Heart left ventricle (tissue), 16 donors: ENCODE data around the gene EPHA8. TPM values are rescaled to one million over a fixed set of nuclear protein-coding genes. Genes with fewer than 3 reads are reported as not detected.

Experiments used
- ATAC-seq, 4 donors: fragments of 200-7000 bp; cut with Tn5 transposase; one replicate each; pipeline ENCODE4 v1.9.1; 2020 to 2022; ENCODE audit warnings: moderate library complexity in 4 of 4, mild to moderate bottlenecking in 3 of 4, moderate number of reproducible peaks in 1 of 4
- DNase-seq, 5 donors: peaks; one replicate each; pipeline ENCODE4 v3.0.0-alpha.2; 2020
- H3K27ac ChIP-seq, 12 donors: fragments of 200-600 bp; sonication (generic) in 4 of 12; one replicate each; pipeline versions ENCODE4 v1.5.0 to v1.8.0; 2016 to 2022; ENCODE audit warnings: mild to moderate bottlenecking in 2 of 12
- H3K27me3 ChIP-seq, 9 donors: fragments of 200-600 bp; sonication (generic) in 2 of 9; one replicate each; pipeline versions ENCODE4 v1.5.1 to v1.8.0; 2016 to 2022; ENCODE audit warnings: mild to moderate bottlenecking in 3 of 9
- H3K36me3 ChIP-seq, 9 donors: fragments of 200-600 bp; sonication (generic) in 2 of 9; one replicate each; pipeline versions ENCODE4 v1.5.0 to v1.8.0; 2018 to 2022; ENCODE audit warnings: mild to moderate bottlenecking in 2 of 9
- H3K4me1 ChIP-seq, 12 donors: fragments of 200-600 bp; sonication (generic) in 4 of 12; one replicate each; pipeline versions ENCODE4 v1.5.0 to v1.8.0; 2016 to 2022; ENCODE audit warnings: mild to moderate bottlenecking in 3 of 12
- H3K4me3 ChIP-seq, 12 donors: fragments of 200-600 bp; sonication (generic) in 4 of 12; one replicate each; pipeline versions ENCODE4 v1.5.0 to v1.8.0; 2017 to 2022; ENCODE audit warnings: mild to moderate bottlenecking in 9 of 12, moderate library complexity in 4 of 12
- H3K9me3 ChIP-seq, 12 donors: fragments of 200-600 bp; sonication (generic) in 4 of 12; one replicate each; pipeline versions ENCODE4 v1.5.0 to v1.8.0; 2016 to 2022; ENCODE audit warnings: mild to moderate bottlenecking in 1 of 12
- CTCF ChIP-seq, 12 donors: fragments of 200-600 bp; sonication (generic) in 4 of 12; IDR thresholded peaks; one replicate each; pipeline versions ENCODE4 v1.5.0 to v1.8.0; 2018 to 2022; ENCODE audit warnings: antibody characterized with exemption in 12 of 12, mild to moderate bottlenecking in 5 of 12
- POLR2A ChIP-seq, 2 donors: fragments of 450-650 bp; IDR thresholded peaks; one replicate each; pipeline ENCODE4 v1.6.1; 2017; ENCODE audit warnings: antibody characterized with exemption in 2 of 2, mild to moderate bottlenecking in 2 of 2, moderate library complexity in 2 of 2
- WGBS, 4 donors: extraction: QIAGEN DNeasy Blood & Tissue Kit in 2 of 4; methylation state at CpG; one replicate each; pipeline versions ENCODE4 v1.1.5 to v1.1.7; 2013 to 2018; 5-methylcytosine and 5-hydroxymethylcytosine counted together
- intact Hi-C, 10 donors: fragments of 100-400 bp; cut with DNase I; formaldehyde crosslinking; loops; one replicate each; pipeline versions ENCODE4 v1.11.1 to v1.14.2; 2022
- polyA plus RNA-seq, 2 donors: library from polyadenylated mRNA; stranded (reverse); fragments of 200-250 nt; gene quantifications; one replicate each; pipeline ENCODE4 v1.2.3, GENCODE V29; 2013
- total RNA-seq, 9 donors: library from RNA; depleted of rRNA in 2 of 9; stranded (reverse); fragments of >200 nt in 2 of 9; fragmentation: NEBNext Ultra II Directional in 3 of 9; extraction: Animal tissue kit (Norgen Biotek cat#: 25700) in 3 of 9; gene quantifications; one replicate each; pipeline versions ENCODE4 v1.1.0 to v1.2.4, GENCODE V29; 2016 to 2023
- donor health status: ischemic (EF 13 %, LVEDD 7.1; RV severe dilation, severe dysfunction).
- donor health status: healthy with polysubstance abuse.
- donor health status: DM: no; HTN: yes; CAD: no.
- donor health status: DM: no; HTN: no; CAD: no.
- donor health status: ischemic (EF 25% LVEDD 6.9; RV normal size, moderate dysfunction).
- donor health status: ischemic (EF 25% LVEDD 5.7; RV mildly dilated, moderate dysfunction).
- donor health status: healthy.
- donor health status: DM: yes; HTN: yes; CAD: no.
- donor health status: ischemic (EF 35%, LVEDD 5.7; RV mildly dilated, moderate dysfunction).
- donor health status: nonischemic (EF 11% LVEDD 7.7; RV severe dilation, severe dysfunction).
- donor health status: DM: yes; HTN: yes; CAD: no.
- donor health status: PGD.
- donor health status: ischemic (EF 29% LVEDD 5.4; RV normal size, mild dysfunction).
- donor health status: nonischemic (EF 23%, LVEDD 6.1; RV moderate dilation, normal function).

Gene EPHA8
- total and polyA plus RNA-seq, 11 donors: 0.08 to 0.12 TPM; not detected in 9

GRCh38 chr1:22619798-22620197 is 56.5 kb downstream of the EPHA8 start:
- DNase-seq: no peak
- peaks cover 0 to 98% (median 33%) of the 10 kb centered on the region in 9 donors for H3K27me3 ChIP-seq

GRCh38 chr1:22621761-22622160 is 58.5 kb downstream of the EPHA8 start:
- no peaks in the 10 kb centered on the region for H3K9me3 ChIP-seq
- no peaks in the 10 kb centered on the region for H3K4me1 ChIP-seq
- H3K27me3 ChIP-seq: peaks cover 0 to 98% (median 29%) of the 10 kb centered on the region in 9 donors
- no peak for DNase-seq
- H3K4me3 ChIP-seq: no peak overlapping the region
- no peaks in the 10 kb centered on the region for H3K36me3 ChIP-seq
- intact Hi-C loops: no loop called here
- 42 to 71% (median 50%) methylated on average over 3 to 4 of the region's 4 CpGs for WGBS, 4 donors
- H3K27ac ChIP-seq: no peak overlapping the region
- no peak for TF ChIP-seq CTCF (IDR thresholded peaks at IDR 0.05)
- TF ChIP-seq POLR2A (IDR thresholded peaks at IDR 0.05): no peak
- no peak for ATAC-seq

More at GRCh38 chr1:22619798-22620197, 56.5 kb downstream of the EPHA8 start:
- Histone ChIP-seq H3K27ac (no peak overlapping the region), H3K4me3 (no peak overlapping the region), H3K4me1 (no peaks in the 10 kb centered on the region), H3K36me3 (no peaks in the 10 kb centered on the region), H3K9me3 (no peaks in the 10 kb centered on the region)
- TF ChIP-seq POLR2A (IDR thresholded peaks at IDR 0.05): no peak
- TF ChIP-seq CTCF (IDR thresholded peaks at IDR 0.05): no peak
- intact Hi-C loops: no loop called here
- ATAC-seq: no peak
- WGBS, 4 donors: 66 to 71% (median 69%) methylated on average over 12 of the region's 12 CpGs

- TF ChIP-seq POLR2A (IDR thresholded peaks at IDR 0.05) (no peak), CTCF (IDR thresholded peaks at IDR 0.05) (no peak)
- H3K27ac ChIP-seq: no peak overlapping the region
- DNase-seq (no peak), ATAC-seq (no peak)
- intact Hi-C loops: no loop called here
- peaks cover 0 to 89% (median 28%) of the 10 kb centered on the region in 9 donors for H3K27me3 ChIP-seq
- no peak overlapping the region for H3K4me3 ChIP-seq
- no peaks in the 10 kb centered on the region for H3K4me1 ChIP-seq
- no peaks in the 10 kb centered on the region for H3K9me3 ChIP-seq
- H3K36me3 ChIP-seq: no peaks in the 10 kb centered on the region
- WGBS, 4 donors: 31 to 39% (median 36%) methylated on average over 9 of the region's 9 CpGs
Measured at GRCh38 chr1:22625262-22625925, 62.1 kb downstream of the EPHA8 start.

GRCh38 chr1:22626237-22627157 is 63.2 kb downstream of the EPHA8 start:
- no peak overlapping the region for H3K27ac ChIP-seq
- TF ChIP-seq CTCF (IDR thresholded peaks at IDR 0.05): no peak
- no peak for TF ChIP-seq POLR2A (IDR thresholded peaks at IDR 0.05)
- peaks cover 0 to 79% (median 28%) of the 10 kb centered on the region in 9 donors for H3K27me3 ChIP-seq
- H3K9me3 ChIP-seq: no peaks in the 10 kb centered on the region
- no peaks in the 10 kb centered on the region for H3K4me1 ChIP-seq
- DNase-seq (no peak), ATAC-seq (no peak)
- WGBS, 4 donors: 16 to 20% (median 19%) methylated on average over 8 to 20 of the region's 20 CpGs
- intact Hi-C loops: no loop called here
- H3K36me3 ChIP-seq: no peaks in the 10 kb centered on the region
- H3K4me3 ChIP-seq: no peak overlapping the region
